Body of pancreas (tissue), 4 donors: ENCODE data around the gene AFF2.

ENCODE experiments used
- POLR2A ChIP-seq, 3 donors: fragments of 450-650 bp; IDR thresholded peaks; one replicate each; pipeline ENCODE4 v1.6.1; 2016; ENCODE audit warnings: antibody characterized with exemption in 3 of 3, mild to moderate bottlenecking in 2 of 3
- TF ChIP-seq, protein P1 (sequence below), 7 experiments: fragments of 450-650 bp in 4 of 7; fragments of 200-600 bp in 3 of 7; sonication (generic) in 3 of 7; IDR thresholded peaks; one replicate each; pipeline ENCODE4 v1.5.1; 2016 to 2019; ENCODE audit warnings: antibody characterized with exemption in 7 of 7

DNA sequence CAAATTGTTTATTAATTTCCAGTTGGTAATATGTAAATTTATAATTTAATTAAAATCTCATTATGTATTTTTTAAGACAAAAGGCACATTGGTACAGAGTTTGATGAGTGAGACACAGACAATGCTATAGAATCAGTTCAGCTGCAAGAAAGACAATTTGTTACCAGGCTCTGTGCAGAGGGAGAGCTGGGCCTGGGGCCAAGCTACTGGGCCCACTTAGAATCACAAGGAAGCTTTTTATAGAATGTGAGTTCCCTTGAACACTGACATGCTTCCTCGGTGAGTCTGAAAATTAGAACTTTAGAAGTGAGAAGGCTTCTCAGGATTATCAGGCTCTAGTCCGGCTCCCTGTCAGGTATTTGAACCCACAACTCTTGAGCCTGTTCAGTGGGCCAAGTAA, 129.0 kb downstream of the AFF2 start:
- TF ChIP-seq, protein P1, sequence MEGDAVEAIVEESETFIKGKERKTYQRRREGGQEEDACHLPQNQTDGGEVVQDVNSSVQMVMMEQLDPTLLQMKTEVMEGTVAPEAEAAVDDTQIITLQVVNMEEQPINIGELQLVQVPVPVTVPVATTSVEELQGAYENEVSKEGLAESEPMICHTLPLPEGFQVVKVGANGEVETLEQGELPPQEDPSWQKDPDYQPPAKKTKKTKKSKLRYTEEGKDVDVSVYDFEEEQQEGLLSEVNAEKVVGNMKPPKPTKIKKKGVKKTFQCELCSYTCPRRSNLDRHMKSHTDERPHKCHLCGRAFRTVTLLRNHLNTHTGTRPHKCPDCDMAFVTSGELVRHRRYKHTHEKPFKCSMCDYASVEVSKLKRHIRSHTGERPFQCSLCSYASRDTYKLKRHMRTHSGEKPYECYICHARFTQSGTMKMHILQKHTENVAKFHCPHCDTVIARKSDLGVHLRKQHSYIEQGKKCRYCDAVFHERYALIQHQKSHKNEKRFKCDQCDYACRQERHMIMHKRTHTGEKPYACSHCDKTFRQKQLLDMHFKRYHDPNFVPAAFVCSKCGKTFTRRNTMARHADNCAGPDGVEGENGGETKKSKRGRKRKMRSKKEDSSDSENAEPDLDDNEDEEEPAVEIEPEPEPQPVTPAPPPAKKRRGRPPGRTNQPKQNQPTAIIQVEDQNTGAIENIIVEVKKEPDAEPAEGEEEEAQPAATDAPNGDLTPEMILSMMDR (IDR thresholded peaks at IDR 0.05): no peak
- TF ChIP-seq POLR2A (IDR thresholded peaks at IDR 0.05): no peak
